HT1080 (cell line): ENCODE results near the gene GLT8D1. TPM values are rescaled to one million over a fixed set of nuclear protein-coding genes. Genes with fewer than 3 reads are reported as not detected.

Experiments
- DNase-seq: peaks from one replicate; pipeline ENCODE4 v3.0.0-alpha.2; 2015; ENCODE audit warnings: low read depth
- total RNA-seq: library from RNA; depleted of rRNA; stranded (reverse); fragments of >200 nt; shearing (Covaris generic); gene quantifications from 2 replicates; pipeline ENCODE4 v1.2.3, GENCODE V29; 2014

GLT8D1 gene
- total RNA-seq, 1 experiment from 2014 or later = 62.3 TPM

- no peak for DNase-seq
These were observed 7.0 kb upstream of the GLT8D1 start for GRCh38 chr3:52712291-52713212.

GRCh38 chr3:52710512-52710911 lies 4.9 kb upstream of the GLT8D1 start:
- DNase-seq = no peak

- DNase-seq = no peak
These were observed 2.0 kb upstream of the GLT8D1 start for GRCh38 chr3:52707585-52707984.

GRCh38 chr3:52705438-52705687 lies 228 bp downstream of the GLT8D1 start:
- no peak for DNase-seq

GRCh38 chr3:52704611-52705437 lies 767 bp downstream of the GLT8D1 start:
- DNase-seq = peak; percentile 26

- DNase-seq = no peak
These were observed 2.2 kb downstream of the GLT8D1 start for GRCh38 chr3:52703341-52703740.

- no peak for DNase-seq
These were observed 8.0 kb downstream of the GLT8D1 start for GRCh38 chr3:52697632-52697965.

GRCh38 chr3:52696830-52697631 lies 8.6 kb downstream of the GLT8D1 start:
- DNase-seq = no peak

GRCh38 chr3:52695798-52696671 lies 9.6 kb downstream of the GLT8D1 start:
- no peak for DNase-seq

- DNase-seq = no peak
These were observed 10.9 kb downstream of the GLT8D1 start for GRCh38 chr3:52694528-52695189.

GRCh38 chr3:52693071-52693470 lies 12.5 kb downstream of the GLT8D1 start:
- DNase-seq = no peak

GRCh38 chr3:52690560-52690959 lies 15.0 kb downstream of the GLT8D1 start:
- no peak for DNase-seq

GRCh38 chr3:52689151-52689550 lies 16.4 kb downstream of the GLT8D1 start:
- DNase-seq = no peak

GRCh38 chr3:52688266-52688665 lies 17.3 kb downstream of the GLT8D1 start:
- no peak for DNase-seq

- peak; percentile 93 for DNase-seq
These were observed 19.6 kb downstream of the GLT8D1 start, which contains the start of the genes GNL3 and PBRM1 for GRCh38 chr3:52685709-52686691. TSS of gene GNL3 (plus strand) at chr3:52686032. CDS start at chr3:52686093, 61 bp downstream. TSS of gene PBRM1 (minus strand) at chr3:52685913.

- DNase-seq = peak; percentile 47
These were observed 20.3 kb downstream of the GLT8D1 start for GRCh38 chr3:52685285-52685708.

GRCh38 chr3:52684184-52684583 lies 21.4 kb downstream of the GLT8D1 start:
- DNase-seq = no peak

GRCh38 chr3:52683611-52684010 lies 22.0 kb downstream of the GLT8D1 start:
- no peak for DNase-seq

GRCh38 chr3:52682016-52682415 lies 23.6 kb downstream of the GLT8D1 start:
- peak; percentile 73 for DNase-seq
